Dermis blood vessel endothelial cell (primary cell): ENCODE measurements around the gene RNU6-7. TPM values are rescaled to one million over a fixed set of nuclear protein-coding genes. Genes with fewer than 3 reads are reported as not detected.

ENCODE experiments used
- DNase-seq: peaks from one replicate; pipeline ENCODE4 v3.0.0; 2010
- total RNA-seq: library from RNA; depleted of rRNA; stranded (reverse); fragments of >200 nt; gene quantifications from 2 replicates; pipeline ENCODE4 v1.2.3, GENCODE V29; 2014

The RNU6-7 gene
- not detected in 2 replicates for total RNA-seq

DNA sequence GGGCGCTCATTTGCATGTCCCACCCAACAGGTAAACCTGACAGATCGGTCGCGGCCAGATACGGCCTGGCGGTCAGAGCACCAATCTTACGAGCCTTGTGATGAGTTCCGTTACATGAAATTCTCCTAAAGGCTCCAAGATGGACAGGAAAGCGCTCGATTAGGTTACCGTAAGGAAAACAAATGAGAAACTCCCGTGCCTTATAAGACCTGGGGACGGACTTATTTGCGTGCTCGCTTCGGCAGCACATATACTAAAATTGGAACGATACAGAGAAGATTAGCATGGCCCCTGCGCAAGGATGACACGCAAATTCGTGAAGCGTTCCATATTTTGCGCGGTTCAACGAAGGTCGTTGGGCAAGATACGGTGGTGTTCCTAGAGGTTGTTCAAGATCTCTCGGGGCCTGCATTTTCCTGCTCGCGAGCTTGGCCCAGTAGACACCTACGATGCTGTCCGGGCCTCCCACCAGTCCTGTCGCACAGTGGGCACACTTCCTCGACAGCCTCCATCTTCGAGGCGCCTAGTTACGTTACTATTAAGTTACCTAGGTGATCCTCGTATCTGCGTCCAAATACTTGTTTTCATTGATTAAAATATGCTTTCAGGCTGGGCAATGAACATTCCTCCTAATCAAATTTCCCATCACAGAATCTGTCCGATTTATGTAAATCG, at the start of gene RNU6-7:
TSS of gene RNU6-7 (plus strand) at position 230 of the 675 bp plus-strand sequence.
- DNase-seq = peak; percentile 25

DNA sequence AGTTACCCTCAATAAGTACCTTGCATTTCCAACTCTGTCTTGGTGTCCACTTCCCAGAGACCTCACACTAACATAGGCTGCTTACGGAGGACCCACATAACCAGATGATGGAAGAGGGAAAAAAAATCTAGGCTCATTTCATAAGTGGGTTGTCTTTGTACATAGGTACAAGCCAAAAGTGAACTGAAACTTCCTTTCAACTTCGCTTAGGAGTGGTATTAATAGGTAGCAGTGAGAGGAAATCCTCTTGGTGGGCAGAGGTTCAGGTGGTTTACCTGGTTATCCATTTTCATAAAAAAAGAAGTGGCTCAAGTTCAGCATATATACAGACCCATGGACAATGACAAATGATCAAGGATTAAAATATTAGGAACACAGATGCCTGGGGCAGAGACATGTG, 35.8 kb upstream of the RNU6-7 start:
- DNase-seq = no peak

- DNase-seq = no peak
Measured at GRCh38 chr14:32166924-32167323, 34.9 kb upstream of the RNU6-7 start.

DNA sequence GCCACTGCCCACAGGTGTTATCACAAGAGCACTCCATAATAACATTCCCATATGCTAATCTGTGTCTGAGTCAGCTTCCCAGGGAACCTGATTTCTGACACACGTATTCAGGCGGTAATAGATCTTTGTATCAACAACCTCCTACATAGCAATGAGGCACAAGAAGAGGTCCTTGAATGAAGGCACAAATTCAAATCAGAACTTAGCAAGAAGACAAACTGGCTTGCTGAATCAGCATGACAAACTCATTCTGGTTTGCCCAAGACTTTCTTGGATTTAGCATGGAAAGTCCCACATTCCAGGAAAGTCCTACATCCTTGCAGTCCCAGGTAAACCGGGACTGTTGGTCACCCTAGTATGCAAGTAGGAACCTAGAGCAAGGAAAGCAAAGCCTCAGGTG, 33.9 kb upstream of the RNU6-7 start:
- DNase-seq = no peak

GRCh38 chr14:32169191-32169590, 32.7 kb upstream of the RNU6-7 start:
- DNase-seq = no peak

GRCh38 chr14:32171469-32171868, 30.4 kb upstream of the RNU6-7 start:
- no peak for DNase-seq

- no peak for DNase-seq
Measured at GRCh38 chr14:32183151-32184058, 18.4 kb upstream of the RNU6-7 start.

GRCh38 chr14:32185097-32185496, 16.7 kb upstream of the RNU6-7 start:
- no peak for DNase-seq

- DNase-seq = no peak
Measured at GRCh38 chr14:32186248-32186647, 15.6 kb upstream of the RNU6-7 start.

DNA sequence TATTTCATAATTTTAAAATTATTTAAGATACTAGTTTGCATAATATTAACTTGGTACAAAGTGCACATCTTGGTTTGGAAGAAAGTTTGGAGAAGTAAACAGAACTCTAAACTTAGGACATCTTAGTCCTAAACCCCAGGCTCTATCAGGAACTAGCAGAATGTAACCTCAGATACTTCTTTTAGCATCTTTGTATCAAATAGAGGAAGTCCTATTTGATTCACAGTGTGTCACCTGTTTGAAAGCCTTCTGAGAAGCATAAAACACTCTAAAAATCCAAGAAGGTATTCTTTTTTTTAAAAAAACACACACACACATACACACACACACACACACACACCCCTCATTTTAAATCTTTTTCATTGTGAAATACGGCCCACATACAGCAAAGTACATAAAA, 12.0 kb upstream of the RNU6-7 start:
- no peak for DNase-seq

DNA sequence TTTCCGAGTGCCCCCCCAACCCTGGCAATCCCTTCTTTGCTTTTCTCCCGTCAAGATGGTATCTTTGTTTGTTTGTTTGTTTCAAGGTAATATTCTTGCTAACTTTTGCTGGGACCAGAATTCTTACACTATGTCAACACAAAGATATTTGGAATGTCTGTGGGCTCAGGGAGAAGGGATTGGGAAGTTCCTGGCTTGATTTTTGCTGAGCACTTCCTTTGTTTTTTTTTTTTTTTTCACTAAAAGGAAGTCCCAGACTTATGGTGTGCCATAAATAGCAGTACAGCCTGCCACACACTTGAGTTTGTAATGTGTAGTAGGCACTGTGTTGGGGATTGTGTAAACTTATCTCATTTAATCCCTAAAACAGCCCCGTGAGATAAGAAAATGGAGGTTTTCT, 11.2 kb upstream of the RNU6-7 start:
- peak; percentile 2 for DNase-seq

- no peak for DNase-seq
Measured at GRCh38 chr14:32192712-32193373, 9.0 kb upstream of the RNU6-7 start.

DNA sequence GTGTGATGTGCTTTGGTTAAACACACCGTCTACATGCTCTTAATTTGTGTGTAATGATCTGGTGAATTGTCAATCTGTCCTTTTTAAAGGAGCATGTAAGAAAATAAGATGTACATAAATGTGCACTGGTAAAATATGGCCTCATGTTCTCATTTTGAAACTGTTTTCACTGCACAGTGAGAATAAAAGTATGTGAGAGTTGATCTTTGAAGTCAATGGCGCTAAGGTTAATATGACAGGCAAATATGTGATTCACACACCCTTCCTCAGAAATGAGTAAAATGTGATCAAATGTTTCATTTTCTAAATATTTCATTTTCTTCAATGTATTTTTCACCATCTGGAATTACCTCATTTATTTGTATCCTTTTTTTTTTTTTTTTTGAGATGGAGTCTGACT, 8.3 kb upstream of the RNU6-7 start:
- no peak for DNase-seq

- no peak for DNase-seq
Measured at GRCh38 chr14:32195636-32196035, 6.2 kb upstream of the RNU6-7 start.

GRCh38 chr14:32197919-32198318, 3.9 kb upstream of the RNU6-7 start:
- no peak for DNase-seq

DNA sequence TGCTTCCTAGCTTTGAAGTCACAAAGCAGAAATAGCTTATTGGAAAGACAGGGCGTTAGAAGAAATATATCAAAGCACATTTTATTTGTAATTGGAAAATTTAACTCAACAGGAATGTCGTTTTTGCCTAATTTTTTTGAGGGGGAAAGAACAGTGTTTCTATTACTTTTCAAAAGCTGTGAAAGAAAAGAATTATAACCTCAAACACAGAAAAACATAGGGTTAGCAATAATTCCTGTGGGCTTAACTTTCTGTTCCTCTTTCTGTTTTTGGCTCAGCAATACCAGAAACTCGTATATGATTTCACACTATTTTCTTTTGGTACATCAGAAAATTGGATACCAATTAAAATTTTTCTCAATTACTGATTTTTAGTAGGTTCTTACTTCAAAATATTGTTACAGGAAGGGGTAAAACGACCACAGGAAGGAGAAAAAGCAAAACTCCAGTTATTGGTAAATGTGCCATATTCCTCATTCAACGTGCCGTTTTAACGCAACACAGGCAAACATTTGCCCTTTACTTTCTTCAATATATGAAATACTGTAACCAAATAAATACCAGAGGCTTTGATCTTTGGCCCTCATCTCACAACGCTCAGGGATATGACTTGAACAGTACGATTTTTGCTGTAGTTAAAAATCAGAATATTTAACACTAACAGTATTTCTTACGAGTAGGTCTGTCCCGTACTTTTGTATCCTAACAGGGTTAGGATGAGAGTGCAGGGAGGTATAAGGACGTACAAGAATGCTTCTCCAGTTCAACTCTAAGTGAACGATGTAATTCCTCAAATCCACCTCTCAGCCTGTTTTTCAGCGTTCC, 1.3 kb upstream of the RNU6-7 start:
- peak; percentile 1 for DNase-seq

- DNase-seq = peak; percentile 61
Measured at GRCh38 chr14:32201193-32201815, 541 bp upstream of the RNU6-7 start.

DNA sequence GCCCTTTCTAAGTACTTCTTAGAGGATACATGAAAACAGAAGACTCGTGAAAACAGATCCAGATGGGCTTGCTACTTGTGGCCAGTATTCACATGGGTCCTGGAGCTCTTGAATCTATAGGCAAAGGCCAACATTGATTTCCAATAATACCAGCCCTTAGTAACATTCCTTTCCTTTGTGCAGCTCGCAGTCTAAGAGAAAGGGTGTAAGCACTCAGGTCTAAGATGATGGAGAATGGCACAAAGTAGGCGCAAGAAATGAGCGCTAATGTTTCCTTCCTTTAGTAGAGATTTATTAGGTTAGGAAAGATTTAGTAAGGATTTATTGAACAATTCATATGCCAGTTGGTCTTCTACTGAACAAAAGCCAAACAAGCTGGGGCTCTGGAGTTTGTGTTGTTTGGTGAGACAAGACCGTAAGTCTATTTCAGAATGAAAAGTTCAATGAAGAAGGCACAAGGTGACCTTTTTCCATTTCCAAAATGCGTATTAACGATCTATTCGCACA, 699 bp downstream of the RNU6-7 start:
- DNase-seq = peak; percentile 30

DNA sequence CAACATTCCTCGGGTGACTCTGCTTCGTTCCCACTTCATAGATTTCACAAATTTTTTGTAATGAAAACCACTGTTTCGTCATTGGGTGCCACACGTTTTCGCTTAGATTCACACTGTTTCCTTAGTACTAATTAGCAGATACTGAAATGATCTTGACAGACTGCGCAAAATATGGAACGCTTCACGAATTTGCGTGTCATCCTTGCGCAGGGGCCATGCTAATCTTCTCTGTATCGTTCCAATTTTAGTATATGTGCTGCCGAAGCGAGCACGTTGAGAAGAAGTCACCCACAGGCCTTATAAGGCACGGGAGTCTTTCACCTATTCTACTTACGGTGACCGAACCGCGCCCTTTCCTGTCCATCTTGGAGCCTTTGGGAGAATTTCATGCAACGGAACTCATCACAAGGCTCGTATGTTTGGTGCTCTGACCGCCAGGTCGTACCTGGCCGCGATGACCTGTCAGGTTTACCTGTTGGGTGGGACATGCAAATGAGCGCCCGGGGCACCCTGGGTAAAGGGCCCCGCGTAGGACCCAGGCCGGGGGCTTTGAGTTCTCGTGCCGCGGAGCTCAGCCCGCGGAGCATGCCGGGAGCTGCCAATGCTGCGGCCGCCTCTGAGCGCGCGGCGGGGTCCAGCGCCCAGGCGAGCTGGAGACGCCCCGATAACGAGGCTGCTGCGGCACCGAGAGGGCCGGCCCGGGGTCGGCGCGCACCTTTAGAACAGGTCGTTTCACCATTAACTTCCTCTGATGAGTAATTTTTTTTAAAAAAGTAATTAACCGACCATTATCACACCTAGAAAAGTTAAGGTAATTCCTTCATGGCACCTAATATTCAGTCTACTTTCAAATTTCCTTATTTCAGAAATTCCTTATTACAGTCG, 1.4 kb downstream of the RNU6-7 start, which contains the start of gene RNU6-8:
TSS of gene RNU6-8 (minus strand) at position 272 of the 885 bp plus-strand sequence.
- peak; percentile 87 for DNase-seq

DNA sequence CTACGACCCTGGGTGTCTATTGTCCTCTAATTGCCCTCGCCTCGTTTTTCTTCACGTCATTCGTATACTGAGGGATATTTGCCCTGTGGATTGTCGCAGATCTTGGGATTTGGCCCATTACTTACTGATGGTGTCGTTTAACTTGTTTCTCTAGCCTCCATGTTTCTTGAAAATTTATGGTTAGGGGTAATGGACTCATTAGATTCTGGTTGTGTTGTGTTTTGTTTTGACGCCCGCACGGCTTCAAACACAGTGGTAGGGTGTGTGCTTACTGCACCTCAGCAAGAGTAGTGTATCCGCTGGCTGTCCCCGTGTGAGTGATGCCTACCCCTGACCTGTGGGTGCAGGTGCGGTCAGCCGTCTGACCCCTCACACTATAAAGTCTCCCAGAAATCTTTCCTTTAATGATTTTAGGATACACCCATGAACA, 2.1 kb downstream of the RNU6-7 start:
- DNase-seq = peak; percentile 15

DNA sequence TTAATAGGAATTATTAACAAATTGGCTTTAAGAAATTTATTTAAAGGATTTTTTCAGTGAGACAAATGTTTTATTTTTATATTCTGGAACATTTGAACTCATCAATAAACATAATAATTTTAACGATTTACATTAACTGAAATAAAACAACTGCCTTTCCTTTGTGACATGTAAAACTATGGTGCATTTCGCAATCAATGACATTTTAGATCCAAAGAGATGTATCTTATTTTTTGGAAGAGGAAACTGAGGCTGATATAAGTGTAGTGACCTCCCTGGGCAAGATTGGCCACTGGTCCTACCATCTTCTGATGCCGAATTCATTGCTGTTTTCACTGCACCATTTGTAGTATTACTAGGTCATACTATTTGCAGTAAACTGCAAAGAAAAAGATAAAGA, 3.7 kb downstream of the RNU6-7 start:
- DNase-seq = no peak
